OCI-LY3 (cell line): ENCODE measurements around the gene NR3C2.

Experiments
- H2AFZ ChIP-seq: fragments of 200-600, 300-600 bp; shearing (Covaris generic); 2 replicates; pipeline ENCODE4 v1.6.0; 2014; ENCODE audit warnings: antibody characterized with exemption, low read depth, low read length
- H3K27ac ChIP-seq: fragments of 200-600, 300-600 bp; sonication (generic); 2 replicates; pipeline ENCODE4 v1.5.1; 2014; ENCODE audit warnings: mild to moderate bottlenecking, low read length, moderate library complexity, mixed read lengths
- H3K27me3 ChIP-seq: fragments of 200-600, 300-600 bp; sonication (generic); 2 replicates; pipeline ENCODE4 v1.6.1; 2014; ENCODE audit warnings: low read depth, low read length, mixed read lengths
- H3K36me3 ChIP-seq: fragments of 200-600, 300-600 bp; sonication (generic); replicated peaks from 2 replicates; pipeline ENCODE3; 2014; ENCODE audit warnings: low read depth, low read length, mixed read lengths
- H3K4me1 ChIP-seq: fragments of 300-600, 200-600 bp; sonication (generic); 2 replicates; pipeline ENCODE4 v1.6.1; 2014; ENCODE audit warnings: low read length, mixed read lengths
- H3K4me2 ChIP-seq: fragments of 200-600, 300-600 bp; sonication (generic); 2 replicates; pipeline ENCODE4 v1.6.1; 2014; ENCODE audit warnings: low read length, mixed read lengths
- H3K4me3 ChIP-seq: fragments of 300-600, 200-600 bp; sonication (generic); 2 replicates; pipeline ENCODE4 v1.5.1; 2014; ENCODE audit warnings: antibody characterized with exemption, mild to moderate bottlenecking, low read length, moderate library complexity
- H3K79me2 ChIP-seq: fragments of 300-600, 200-600 bp; shearing (Covaris generic); 2 replicates; pipeline ENCODE4 v1.6.1; 2014; ENCODE audit warnings: mild to moderate bottlenecking, low read length, mixed read lengths
- H3K9ac ChIP-seq: fragments of 300-600, 200-600 bp; shearing (Covaris generic); 2 replicates; pipeline ENCODE4 v1.6.0; 2014; ENCODE audit warnings: mild to moderate bottlenecking, low read length, moderate library complexity
- H3K9me3 ChIP-seq: fragments of 200-600, 300-600 bp; shearing (Covaris generic); 2 replicates; pipeline ENCODE4 v1.6.1; 2014; ENCODE audit warnings: low read length, mixed read lengths; ENCODE audit not compliant: insufficient read depth
- H4K20me1 ChIP-seq: fragments of 200-600, 300-600 bp; sonication (generic); 2 replicates; pipeline ENCODE4 v1.6.1; 2016; ENCODE audit warnings: low read length, mixed read lengths; ENCODE audit not compliant: insufficient read depth
- EZH2phosphoT487 ChIP-seq: fragments of 200-600 bp; shearing (Covaris generic); IDR thresholded peaks from 2 replicates; pipeline ENCODE4 v1.6.1; 2018; ENCODE audit warnings: antibody characterized with exemption, mixed run types, low read depth
- TF ChIP-seq, protein P1 (sequence below): fragments of 200-600, 300-600 bp; sonication (generic); IDR thresholded peaks from 2 replicates; pipeline ENCODE4 v1.5.1; 2014; ENCODE audit warnings: antibody characterized with exemption, low read length, low read depth

The NR3C2 gene

GRCh38 chr4:148375584-148375983 lies 66.6 kb downstream of the NR3C2 start:
- H3K4me3 ChIP-seq: no peak overlapping the region
- no peak overlapping the region for H3K27ac ChIP-seq
- no peaks in the 10 kb centered on the region for H3K27me3 ChIP-seq
- H3K9ac ChIP-seq: no peak overlapping the region
- no peaks in the 10 kb centered on the region for H3K36me3 ChIP-seq
- H3K79me2 ChIP-seq: no peaks in the 10 kb centered on the region
- H3K4me2 ChIP-seq: no peak overlapping the region
- H4K20me1 ChIP-seq: no peaks in the 10 kb centered on the region
- H3K9me3 ChIP-seq: no peaks in the 10 kb centered on the region
- no peak overlapping the region for H2AFZ ChIP-seq
- no peak for TF ChIP-seq EZH2phosphoT487
- TF ChIP-seq, protein P1, sequence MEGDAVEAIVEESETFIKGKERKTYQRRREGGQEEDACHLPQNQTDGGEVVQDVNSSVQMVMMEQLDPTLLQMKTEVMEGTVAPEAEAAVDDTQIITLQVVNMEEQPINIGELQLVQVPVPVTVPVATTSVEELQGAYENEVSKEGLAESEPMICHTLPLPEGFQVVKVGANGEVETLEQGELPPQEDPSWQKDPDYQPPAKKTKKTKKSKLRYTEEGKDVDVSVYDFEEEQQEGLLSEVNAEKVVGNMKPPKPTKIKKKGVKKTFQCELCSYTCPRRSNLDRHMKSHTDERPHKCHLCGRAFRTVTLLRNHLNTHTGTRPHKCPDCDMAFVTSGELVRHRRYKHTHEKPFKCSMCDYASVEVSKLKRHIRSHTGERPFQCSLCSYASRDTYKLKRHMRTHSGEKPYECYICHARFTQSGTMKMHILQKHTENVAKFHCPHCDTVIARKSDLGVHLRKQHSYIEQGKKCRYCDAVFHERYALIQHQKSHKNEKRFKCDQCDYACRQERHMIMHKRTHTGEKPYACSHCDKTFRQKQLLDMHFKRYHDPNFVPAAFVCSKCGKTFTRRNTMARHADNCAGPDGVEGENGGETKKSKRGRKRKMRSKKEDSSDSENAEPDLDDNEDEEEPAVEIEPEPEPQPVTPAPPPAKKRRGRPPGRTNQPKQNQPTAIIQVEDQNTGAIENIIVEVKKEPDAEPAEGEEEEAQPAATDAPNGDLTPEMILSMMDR: no peak
- H3K4me1 ChIP-seq: no peaks in the 10 kb centered on the region

DNA sequence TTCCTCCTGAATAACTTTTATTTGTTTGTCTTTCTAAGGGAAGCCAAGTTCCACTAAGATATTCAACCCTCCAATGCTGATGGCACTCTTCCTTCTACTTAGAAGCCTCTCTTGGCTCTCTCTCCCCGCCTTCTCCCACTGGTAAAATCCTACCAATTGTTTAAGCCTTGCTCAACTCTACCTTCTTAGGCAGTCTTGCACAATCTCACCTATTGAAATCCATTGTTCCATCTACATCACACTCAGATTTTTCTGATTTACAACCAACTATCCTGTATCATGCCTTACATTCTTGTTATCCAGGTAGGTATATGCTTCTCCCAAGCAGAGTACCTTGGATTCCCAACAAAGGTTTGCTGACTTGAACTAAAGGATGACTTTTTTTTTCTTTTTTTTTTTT lies 69.1 kb downstream of the NR3C2 start:
- H3K4me1 ChIP-seq: no peaks in the 10 kb centered on the region
- no peak overlapping the region for H3K9ac ChIP-seq
- H3K27ac ChIP-seq: no peak overlapping the region
- H3K4me2 ChIP-seq: no peak overlapping the region
- no peaks in the 10 kb centered on the region for H3K79me2 ChIP-seq
- H3K4me3 ChIP-seq: no peak overlapping the region
- no peaks in the 10 kb centered on the region for H3K36me3 ChIP-seq
- no peak overlapping the region for H2AFZ ChIP-seq
- H3K9me3 ChIP-seq: no peaks in the 10 kb centered on the region
- no peak for TF ChIP-seq EZH2phosphoT487
- TF ChIP-seq, protein P1: no peak
- H3K27me3 ChIP-seq: no peaks in the 10 kb centered on the region
- H4K20me1 ChIP-seq: no peaks in the 10 kb centered on the region

DNA sequence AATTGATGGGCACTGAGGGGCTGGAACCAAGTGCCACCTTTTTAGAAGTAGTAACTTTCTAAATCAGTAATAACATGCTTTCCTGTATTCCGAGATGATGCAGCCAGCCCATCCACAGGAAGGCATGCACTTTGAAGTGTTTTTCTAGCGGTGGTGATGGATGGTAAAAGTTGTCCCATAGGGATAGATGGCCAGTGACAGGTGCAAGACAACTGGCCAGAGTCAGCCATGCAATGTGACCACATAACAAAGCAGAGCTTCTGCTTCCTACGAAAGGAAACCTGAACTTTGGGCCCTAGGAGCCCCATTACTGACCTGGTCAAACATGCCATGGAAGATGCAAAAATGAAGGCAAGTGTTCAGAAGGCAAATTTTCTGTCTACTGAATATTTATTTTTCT lies 72.3 kb downstream of the NR3C2 start:
- no peaks in the 10 kb centered on the region for H3K27me3 ChIP-seq
- no peaks in the 10 kb centered on the region for H4K20me1 ChIP-seq
- no peak overlapping the region for H3K27ac ChIP-seq
- no peaks in the 10 kb centered on the region for H3K36me3 ChIP-seq
- no peak overlapping the region for H3K9ac ChIP-seq
- H3K4me1 ChIP-seq: peaks cover 7% of the 10 kb centered on the region
- no peaks in the 10 kb centered on the region for H3K9me3 ChIP-seq
- H3K79me2 ChIP-seq: no peaks in the 10 kb centered on the region
- no peak overlapping the region for H3K4me3 ChIP-seq
- no peak overlapping the region for H2AFZ ChIP-seq
- TF ChIP-seq EZH2phosphoT487: no peak
- TF ChIP-seq, protein P1: no peak
- H3K4me2 ChIP-seq: no peak overlapping the region

DNA sequence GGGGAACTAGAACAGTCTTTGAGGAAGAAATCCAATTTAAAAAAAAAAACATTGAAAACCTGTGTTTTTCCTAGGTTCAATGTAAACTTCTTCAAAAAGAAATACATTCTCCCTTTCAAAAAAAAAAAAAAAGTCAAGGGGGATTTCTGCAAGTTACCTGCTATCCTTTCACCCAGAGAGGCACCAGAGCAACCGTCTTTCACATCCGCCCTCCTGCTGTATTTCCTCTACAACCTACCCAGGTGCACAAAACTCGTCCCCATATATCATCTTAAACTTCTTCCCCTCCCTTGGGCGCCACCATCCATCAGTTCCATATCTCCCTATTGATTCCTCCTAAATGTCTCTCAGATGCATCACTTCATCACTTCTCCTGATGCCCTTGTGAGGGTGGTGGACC lies 74.5 kb downstream of the NR3C2 start:
- no peak overlapping the region for H3K4me3 ChIP-seq
- H3K9me3 ChIP-seq: no peaks in the 10 kb centered on the region
- no peak overlapping the region for H2AFZ ChIP-seq
- no peaks in the 10 kb centered on the region for H3K27me3 ChIP-seq
- no peaks in the 10 kb centered on the region for H3K79me2 ChIP-seq
- H4K20me1 ChIP-seq: no peaks in the 10 kb centered on the region
- no peak for TF ChIP-seq EZH2phosphoT487
- TF ChIP-seq, protein P1: no peak
- H3K36me3 ChIP-seq: no peaks in the 10 kb centered on the region
- H3K27ac ChIP-seq: no peak overlapping the region
- H3K4me1 ChIP-seq: peaks cover 7% of the 10 kb centered on the region
- H3K4me2 ChIP-seq: no peak overlapping the region
- no peak overlapping the region for H3K9ac ChIP-seq
